Spleen (tissue), 7 donors: ENCODE results near the gene ZNF429.

ENCODE experiments used
- CTCF ChIP-seq, 11 experiments: fragments of 200-600 bp in 7 of 11; fragments of 450-650 bp in 4 of 11; sonication (generic) in 4 of 11; IDR thresholded peaks in 8 of 11; conservative IDR thresholded peaks in 3 of 11; 1 replicate in 7 of 11; 2 replicates in 4 of 11; pipeline versions ENCODE4 v1.4.0 to v1.8.0; 2016 to 2021; ENCODE audit warnings: antibody characterized with exemption in 11 of 11, inconsistent platforms in 4 of 11, mild to moderate bottlenecking in 1 of 11
- POLR2A ChIP-seq, 3 donors: fragments of 450-650 bp; IDR thresholded peaks; one replicate each; pipeline ENCODE4 v1.5.1; 2017; ENCODE audit warnings: antibody characterized with exemption in 3 of 3, mild to moderate bottlenecking in 1 of 3
- donor health status: DM: no; HTN: no; CAD: no; lungs with moderate emphysema.
- donor health status: DM: no; HTN: no; CAD: no.
- donor health status: DM: no; HTN: no; CAD: no.

- TF ChIP-seq POLR2A (IDR thresholded peaks at IDR 0.05): no peak
- no peak for TF ChIP-seq CTCF (IDR thresholded peaks at IDR 0.05 in 8 of 11, conservative IDR thresholded peaks at IDR 0.05 in 3 of 11)
These were observed 75.4 kb downstream of the ZNF429 start for GRCh38 chr19:21580818-21581217.
